Activated CD8-positive, alpha-beta T cell treated with anti-CD3 and anti-CD28 coated beads for 36 hours (primary cell): Measurements from ENCODE around the gene TRIM65. TPM values are rescaled to one million over a fixed set of nuclear protein-coding genes. Genes with fewer than 3 reads are reported as not detected.

Experiments
- ATAC-seq: fragments of 200-7000 bp; cut with Tn5 transposase; one replicate; pipeline ENCODE4 v1.10.0; 2021; ENCODE audit warnings: mild to moderate bottlenecking, moderate library complexity
- CTCF ChIA-PET: fragments of 350-600 bp; sonication (Branson Sonifier 250); formaldehyde crosslinking; loops from one replicate; lab custom pipeline; 2021; ENCODE audit warnings: antibody characterized with exemption; lab: Charles Lee
- POLR2A ChIA-PET: fragments of 350-600 bp; sonication (Branson Sonifier 250); formaldehyde crosslinking; loops from one replicate; lab custom pipeline; 2021; ENCODE audit warnings: antibody characterized with exemption; lab: Charles Lee
- DNase-seq: peaks from one replicate; pipeline ENCODE4 v3.0.0-alpha.2; 2020
- H3K27ac Mint-ChIP-seq: one replicate; pipeline ENCODE4 v1.8.0; 2021; ENCODE audit warnings: mild to moderate bottlenecking, mixed read lengths
- H3K27me3 Mint-ChIP-seq: one replicate; pipeline ENCODE4 v1.8.0; 2021; ENCODE audit warnings: mixed read lengths
- H3K36me3 Mint-ChIP-seq: one replicate; pipeline ENCODE4 v1.8.0; 2021; ENCODE audit warnings: low read depth, mixed read lengths
- H3K4me1 Mint-ChIP-seq: one replicate; pipeline ENCODE4 v1.8.0; 2021; ENCODE audit warnings: low read depth, mixed read lengths
- H3K4me3 Mint-ChIP-seq: one replicate; pipeline ENCODE4 v1.8.0; 2021; ENCODE audit warnings: mild to moderate bottlenecking, moderate library complexity, mixed read lengths
- H3K9me3 Mint-ChIP-seq: one replicate; pipeline ENCODE4 v1.8.0; 2021; ENCODE audit warnings: mixed read lengths
- intact Hi-C: fragments of 100-400 bp; cut with micrococcal nuclease; formaldehyde crosslinking; loops from one replicate; pipeline ENCODE4 v1.10.0; 2022
- total RNA-seq, 2 experiments: library from RNA; stranded (reverse); gene quantifications; one replicate each; pipeline ENCODE4 v1.2.3, GENCODE V29; 2021
- TF ChIP-seq, protein P1 (sequence below): fragments of 200-600 bp; IDR thresholded peaks from one replicate; pipeline ENCODE4 v1.8.0; 2022; ENCODE audit warnings: antibody characterized with exemption, mild to moderate bottlenecking

Gene TRIM65
- total RNA-seq, 2 experiments from 2014 or later: 37.1 to 42.2 TPM

DNA sequence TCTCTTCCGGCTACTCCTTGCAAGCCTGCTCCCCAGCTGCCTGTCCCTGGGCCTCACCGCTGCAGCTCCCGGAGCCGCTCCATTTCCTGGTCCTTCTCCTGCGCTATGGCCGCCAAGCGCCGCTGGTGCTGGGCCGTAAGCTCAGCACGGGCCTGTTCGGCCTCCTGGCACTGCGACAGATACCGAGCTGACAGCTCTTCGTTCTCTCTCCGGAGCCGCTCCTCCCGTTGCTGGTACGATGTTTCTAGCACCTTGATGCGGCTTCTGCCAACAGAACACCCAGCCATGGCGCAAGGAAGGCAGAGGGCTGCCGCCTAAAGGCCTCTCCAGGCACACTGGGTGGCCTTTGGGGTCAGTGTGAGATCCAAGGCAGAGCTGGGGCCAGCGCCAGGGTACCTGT lies 22.9 kb upstream of the TRIM65 start:
- Mint-ChIP-seq H3K9me3 (no peaks in the 10 kb centered on the region), H3K4me1 (no peaks in the 10 kb centered on the region), H3K36me3 (peaks cover 3% of the 10 kb centered on the region), H3K27ac (no peak overlapping the region), H3K4me3 (no peak overlapping the region), H3K27me3 (no peaks in the 10 kb centered on the region)
- ATAC-seq (no peak), DNase-seq (no peak)
- ChIA-PET POLR2A (no interaction called here), CTCF (interaction anchor here (3.0 kb wide), 1 partner anchor 85 kb away, joined by 9 read pairs; no protein-coding TSS in a partner anchor)
- TF ChIP-seq, protein P1, sequence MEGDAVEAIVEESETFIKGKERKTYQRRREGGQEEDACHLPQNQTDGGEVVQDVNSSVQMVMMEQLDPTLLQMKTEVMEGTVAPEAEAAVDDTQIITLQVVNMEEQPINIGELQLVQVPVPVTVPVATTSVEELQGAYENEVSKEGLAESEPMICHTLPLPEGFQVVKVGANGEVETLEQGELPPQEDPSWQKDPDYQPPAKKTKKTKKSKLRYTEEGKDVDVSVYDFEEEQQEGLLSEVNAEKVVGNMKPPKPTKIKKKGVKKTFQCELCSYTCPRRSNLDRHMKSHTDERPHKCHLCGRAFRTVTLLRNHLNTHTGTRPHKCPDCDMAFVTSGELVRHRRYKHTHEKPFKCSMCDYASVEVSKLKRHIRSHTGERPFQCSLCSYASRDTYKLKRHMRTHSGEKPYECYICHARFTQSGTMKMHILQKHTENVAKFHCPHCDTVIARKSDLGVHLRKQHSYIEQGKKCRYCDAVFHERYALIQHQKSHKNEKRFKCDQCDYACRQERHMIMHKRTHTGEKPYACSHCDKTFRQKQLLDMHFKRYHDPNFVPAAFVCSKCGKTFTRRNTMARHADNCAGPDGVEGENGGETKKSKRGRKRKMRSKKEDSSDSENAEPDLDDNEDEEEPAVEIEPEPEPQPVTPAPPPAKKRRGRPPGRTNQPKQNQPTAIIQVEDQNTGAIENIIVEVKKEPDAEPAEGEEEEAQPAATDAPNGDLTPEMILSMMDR: no peak
- intact Hi-C loops: no loop called here

DNA sequence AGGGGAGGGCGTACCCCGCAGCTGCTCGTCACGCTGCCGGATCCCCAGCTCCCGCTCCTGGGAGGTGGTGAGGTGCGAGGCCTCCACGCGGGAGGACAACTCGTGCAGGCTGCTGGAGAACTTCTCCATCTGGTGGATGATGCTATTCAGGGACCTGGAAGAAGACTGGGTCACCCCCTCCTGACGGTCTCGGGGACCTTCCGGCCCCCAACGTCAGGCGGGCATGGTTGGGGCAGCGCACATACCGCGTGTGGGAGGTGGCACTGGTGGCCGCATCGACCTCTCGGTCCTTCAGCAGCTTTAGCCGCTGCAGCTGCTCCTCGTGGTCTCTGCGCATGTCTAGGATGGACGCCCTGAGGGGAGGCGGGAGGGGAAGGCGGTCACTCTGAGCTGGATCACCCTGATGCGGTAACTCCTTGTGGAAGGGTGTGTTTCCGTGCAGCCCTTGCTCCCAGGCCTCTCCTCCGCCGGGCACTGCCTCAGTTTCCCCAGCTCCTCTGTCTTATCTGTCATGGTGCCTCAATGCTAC lies 21.2 kb upstream of the TRIM65 start:
- Mint-ChIP-seq H3K4me1 (no peaks in the 10 kb centered on the region), H3K27me3 (no peaks in the 10 kb centered on the region), H3K4me3 (no peak overlapping the region), H3K36me3 (peaks cover 3% of the 10 kb centered on the region), H3K27ac (no peak overlapping the region), H3K9me3 (no peaks in the 10 kb centered on the region)
- DNase-seq: no peak
- no peak for ATAC-seq
- POLR2A ChIA-PET: interaction anchor here (0.5 kb wide), 1 partner anchor 39 kb away, joined by 3 read pairs; no protein-coding TSS in a partner anchor
- CTCF ChIA-PET: interaction anchor here (0.6 to 3.0 kb wide), 6 partner anchors 8 to 164 kb away, joined by 3 to 9 read pairs (median 3); no protein-coding TSS in a partner anchor
- intact Hi-C loops: no loop called here
- TF ChIP-seq, protein P1: no peak

DNA sequence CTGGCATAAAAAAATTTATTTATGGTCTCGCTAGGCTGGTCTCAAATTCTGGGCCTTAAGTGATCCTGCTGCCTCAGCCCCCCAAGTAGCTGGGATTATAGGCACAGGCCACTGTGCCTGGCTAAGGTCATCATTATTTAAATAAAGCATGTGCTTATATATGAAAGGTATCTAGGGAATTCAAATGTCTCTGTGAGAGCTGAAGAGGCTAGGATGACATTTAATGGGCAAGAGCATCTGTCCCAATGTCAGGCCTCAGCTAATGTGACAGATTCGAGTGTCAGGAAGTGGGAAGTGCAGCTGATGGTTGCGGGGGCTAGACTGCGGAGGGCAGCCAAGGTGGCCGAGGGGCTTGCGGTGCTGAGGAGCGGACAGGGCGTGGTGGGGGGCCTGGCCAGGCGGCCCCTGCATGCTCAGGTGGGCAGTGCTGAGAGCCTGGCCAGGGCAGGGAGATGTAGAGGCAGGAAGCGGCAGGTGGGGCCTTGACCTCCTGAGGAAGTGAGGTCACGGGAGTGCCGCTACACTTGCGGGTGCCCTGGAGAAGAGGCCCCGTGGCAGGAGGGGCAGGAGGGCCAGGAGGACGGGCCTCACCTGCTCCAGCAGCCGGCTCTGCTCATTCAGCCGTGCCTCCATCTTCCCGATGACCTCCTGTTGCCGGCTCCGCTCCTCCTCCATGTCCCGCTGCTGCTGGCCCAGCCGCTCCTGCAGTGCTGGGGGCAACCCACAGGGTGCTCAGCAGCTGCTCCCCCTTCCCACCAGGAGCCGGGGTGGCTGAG lies 20.6 kb upstream of the TRIM65 start:
- no peaks in the 10 kb centered on the region for H3K27me3 Mint-ChIP-seq
- H3K27ac Mint-ChIP-seq: no peak overlapping the region
- ATAC-seq (no peak), DNase-seq (no peak)
- H3K4me3 Mint-ChIP-seq: no peak overlapping the region
- H3K4me1 Mint-ChIP-seq: no peaks in the 10 kb centered on the region
- intact Hi-C loops: no loop called here
- POLR2A ChIA-PET: interaction anchor here (0.5 kb wide), 1 partner anchor 39 kb away, joined by 3 read pairs; no protein-coding TSS in a partner anchor
- peaks cover 3% of the 10 kb centered on the region for H3K36me3 Mint-ChIP-seq
- no peaks in the 10 kb centered on the region for H3K9me3 Mint-ChIP-seq
- CTCF ChIA-PET: interaction anchor here (0.9 to 2.0 kb wide), 6 partner anchors 9 to 164 kb away, joined by 3 to 8 read pairs (median 3); partner anchors contain the start of gene MRPL38
- TF ChIP-seq, protein P1: no peak

DNA sequence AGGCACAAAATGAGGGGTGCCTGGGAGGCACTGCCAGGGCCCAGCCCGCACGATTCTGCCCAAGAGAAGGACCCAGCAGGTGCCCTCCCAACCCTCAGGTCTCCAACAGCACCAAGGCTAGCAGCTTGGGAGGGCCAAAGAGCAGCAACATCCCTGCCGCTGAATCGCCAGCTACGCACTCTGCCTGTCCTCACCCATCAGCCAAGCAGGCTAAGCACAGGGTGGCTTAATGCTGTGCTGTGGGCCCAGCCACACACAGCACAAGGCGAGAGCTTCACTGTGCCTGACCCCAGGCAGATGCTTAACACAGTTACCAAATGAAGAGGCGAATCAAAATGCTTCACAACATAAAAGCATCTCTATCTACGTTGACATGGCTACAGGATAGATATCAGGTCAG lies 18.5 kb upstream of the TRIM65 start:
- H3K4me3 Mint-ChIP-seq: no peak overlapping the region
- H3K4me1 Mint-ChIP-seq: no peaks in the 10 kb centered on the region
- no peaks in the 10 kb centered on the region for H3K27me3 Mint-ChIP-seq
- no peak for DNase-seq
- ATAC-seq: no peak
- H3K36me3 Mint-ChIP-seq: peaks cover 3% of the 10 kb centered on the region
- intact Hi-C loops: no loop called here
- TF ChIP-seq, protein P1: no peak
- no peaks in the 10 kb centered on the region for H3K9me3 Mint-ChIP-seq
- H3K27ac Mint-ChIP-seq: no peak overlapping the region
- ChIA-PET POLR2A (interaction anchor here (0.8 kb wide), 1 partner anchor 13 kb away, joined by 3 read pairs; no protein-coding TSS in a partner anchor), CTCF (interaction anchor here (1.2 to 2.0 kb wide), 4 partner anchors 10 to 99 kb away, joined by 3 to 8 read pairs (median 6); partner anchors contain the start of gene MRPL38)
